ENCODE measurements around the gene ZNF639. TPM values are rescaled to one million over a fixed set of nuclear protein-coding genes. Genes with fewer than 3 reads are reported as not detected.

ZNF639 gene
- total and polyA plus RNA-seq, 2 of the 13 experiments (the other 11 are each of a cell fraction or from before 2014, with no cell fraction given): 11.6 to 42.4 TPM

DNA sequence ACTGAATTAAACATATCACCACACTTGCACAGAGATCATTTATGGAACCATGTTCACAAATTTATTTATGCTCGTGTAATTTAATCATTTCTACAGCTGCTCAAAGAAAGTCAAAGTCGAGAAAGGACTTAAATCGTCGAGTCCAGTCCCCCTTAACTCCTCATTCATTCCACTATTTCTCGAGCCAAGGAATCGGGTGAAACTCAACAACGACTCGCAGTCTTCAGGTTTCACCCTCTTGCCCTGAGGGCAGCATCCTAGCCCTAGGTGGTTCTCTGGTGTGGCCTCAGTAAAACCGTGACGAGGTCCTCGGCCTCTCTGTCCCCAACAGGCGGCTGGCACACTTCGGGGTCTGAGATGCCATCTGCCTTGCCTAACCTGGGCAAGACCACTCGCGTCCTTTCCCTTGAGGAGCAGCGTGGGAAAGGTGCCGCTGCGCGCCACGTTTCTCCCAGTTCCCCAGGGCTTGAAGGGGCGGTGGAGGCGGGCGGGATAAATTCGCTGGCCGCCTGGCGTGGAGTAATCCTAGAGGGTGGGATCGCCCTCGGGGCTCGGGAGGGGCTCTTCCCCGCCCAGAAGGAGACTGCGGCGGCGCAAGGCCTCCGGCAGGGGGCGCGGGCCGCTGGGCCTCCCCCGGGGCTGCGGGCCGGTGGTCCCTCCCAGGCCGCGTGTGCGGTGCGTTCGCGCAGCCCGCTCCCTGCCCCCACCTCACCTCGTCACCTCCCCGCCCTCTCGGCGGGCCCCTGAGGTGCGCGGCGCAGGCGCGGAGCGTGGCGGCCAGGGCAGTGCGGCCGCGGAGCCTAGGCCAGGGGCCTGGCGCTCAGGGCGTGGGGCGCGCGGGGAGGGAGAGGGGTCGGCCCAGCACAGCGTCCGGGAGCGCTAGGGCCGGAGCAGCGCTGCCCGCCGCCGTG is at the start of gene ZNF639 (continued):
- TF ChIP-seq, protein P1, sequence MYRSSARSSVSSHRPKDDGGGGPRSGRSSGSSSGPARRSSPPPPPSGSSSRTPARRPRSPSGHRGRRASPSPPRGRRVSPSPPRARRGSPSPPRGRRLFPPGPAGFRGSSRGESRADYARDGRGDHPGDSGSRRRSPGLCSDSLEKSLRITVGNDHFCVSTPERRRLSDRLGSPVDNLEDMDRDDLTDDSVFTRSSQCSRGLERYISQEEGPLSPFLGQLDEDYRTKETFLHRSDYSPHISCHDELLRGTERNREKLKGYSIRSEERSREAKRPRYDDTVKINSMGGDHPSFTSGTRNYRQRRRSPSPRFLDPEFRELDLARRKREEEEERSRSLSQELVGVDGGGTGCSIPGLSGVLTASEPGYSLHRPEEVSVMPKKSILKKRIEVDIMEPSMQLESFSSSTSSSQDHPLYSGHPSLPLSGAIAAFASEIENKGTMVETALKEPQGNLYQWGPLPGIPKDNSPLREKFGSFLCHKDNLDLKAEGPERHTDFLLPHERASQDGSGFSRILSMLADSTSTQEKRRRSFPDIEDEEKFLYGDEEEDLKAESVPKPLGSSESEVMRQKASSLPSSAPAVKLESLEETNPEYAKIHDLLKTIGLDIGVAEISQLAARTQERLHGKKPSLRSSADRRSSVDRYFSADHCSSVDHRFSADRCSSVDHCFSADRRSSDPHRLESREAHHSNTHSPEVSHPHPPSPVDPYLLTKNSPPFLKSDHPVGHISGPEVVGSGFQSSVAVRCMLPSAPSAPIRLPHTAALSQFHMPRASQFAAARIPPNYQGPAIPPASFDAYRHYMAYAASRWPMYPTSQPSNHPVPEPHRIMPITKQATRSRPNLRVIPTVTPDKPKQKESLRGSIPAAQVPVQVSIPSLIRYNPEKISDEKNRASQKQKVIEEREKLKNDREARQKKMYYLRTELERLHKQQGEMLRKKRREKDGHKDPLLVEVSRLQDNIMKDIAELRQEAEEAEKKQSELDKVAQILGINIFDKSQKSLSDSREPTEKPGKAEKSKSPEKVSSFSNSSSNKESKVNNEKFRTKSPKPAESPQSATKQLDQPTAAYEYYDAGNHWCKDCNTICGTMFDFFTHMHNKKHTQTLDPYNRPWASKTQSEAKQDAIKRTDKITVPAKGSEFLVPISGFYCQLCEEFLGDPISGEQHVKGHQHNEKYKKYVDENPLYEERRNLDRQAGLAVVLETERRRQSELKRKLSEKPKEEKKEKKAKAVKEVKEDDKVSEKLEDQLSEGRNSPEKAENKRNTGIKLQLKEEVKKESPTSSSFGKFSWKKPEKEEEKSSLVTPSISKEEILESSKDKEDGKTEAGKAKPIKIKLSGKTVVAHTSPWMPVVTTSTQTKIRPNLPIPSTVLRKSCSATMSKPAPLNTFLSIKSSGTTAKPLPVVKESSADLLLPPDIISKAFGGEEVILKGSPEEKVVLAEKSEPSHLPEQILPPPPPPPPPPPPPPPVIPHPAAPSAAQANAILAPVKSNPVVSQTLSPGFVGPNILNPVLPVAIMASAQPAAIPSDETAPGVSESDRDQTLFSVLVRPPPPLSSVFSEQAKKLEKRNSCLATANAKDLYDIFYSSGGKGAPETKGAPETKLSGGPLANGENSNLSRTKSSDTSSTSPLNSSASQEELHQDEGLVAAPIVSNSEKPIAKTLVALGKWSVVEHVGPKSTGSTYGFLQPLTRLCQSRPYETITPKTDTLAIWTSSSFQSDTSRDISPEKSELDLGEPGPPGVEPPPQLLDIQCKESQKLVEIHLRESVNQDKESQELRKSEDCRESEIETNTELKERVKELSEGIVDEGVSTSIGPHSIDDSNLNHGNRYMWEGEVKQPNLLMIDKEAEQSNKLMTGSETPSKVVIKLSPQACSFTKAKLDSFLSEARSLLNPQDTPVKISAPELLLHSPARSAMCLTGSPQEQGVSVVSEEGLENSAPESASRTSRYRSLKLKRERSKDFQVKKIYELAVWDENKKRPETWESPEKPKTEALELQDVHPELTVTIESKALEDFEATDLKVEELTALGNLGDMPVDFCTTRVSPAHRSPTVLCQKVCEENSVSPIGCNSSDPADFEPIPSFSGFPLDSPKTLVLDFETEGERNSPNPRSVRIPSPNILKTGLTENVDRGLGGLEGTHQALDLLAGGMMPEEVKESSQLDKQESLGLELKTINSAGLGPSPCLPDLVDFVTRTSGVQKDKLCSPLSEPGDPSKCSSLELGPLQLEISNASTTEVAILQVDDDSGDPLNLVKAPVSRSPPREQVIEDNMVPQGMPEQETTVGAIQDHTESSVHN (CRISPR knock-in tag; IDR thresholded peaks at IDR 0.05): no peak
- TF ChIP-seq, protein P2, sequence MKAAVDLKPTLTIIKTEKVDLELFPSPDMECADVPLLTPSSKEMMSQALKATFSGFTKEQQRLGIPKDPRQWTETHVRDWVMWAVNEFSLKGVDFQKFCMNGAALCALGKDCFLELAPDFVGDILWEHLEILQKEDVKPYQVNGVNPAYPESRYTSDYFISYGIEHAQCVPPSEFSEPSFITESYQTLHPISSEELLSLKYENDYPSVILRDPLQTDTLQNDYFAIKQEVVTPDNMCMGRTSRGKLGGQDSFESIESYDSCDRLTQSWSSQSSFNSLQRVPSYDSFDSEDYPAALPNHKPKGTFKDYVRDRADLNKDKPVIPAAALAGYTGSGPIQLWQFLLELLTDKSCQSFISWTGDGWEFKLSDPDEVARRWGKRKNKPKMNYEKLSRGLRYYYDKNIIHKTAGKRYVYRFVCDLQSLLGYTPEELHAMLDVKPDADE (CRISPR knock-in tag; IDR thresholded peaks at IDR 0.05): 0 out of 2 replicates have a peak, but pooled peaks have one; percentile 35
- TF ChIP-seq, protein P3, sequence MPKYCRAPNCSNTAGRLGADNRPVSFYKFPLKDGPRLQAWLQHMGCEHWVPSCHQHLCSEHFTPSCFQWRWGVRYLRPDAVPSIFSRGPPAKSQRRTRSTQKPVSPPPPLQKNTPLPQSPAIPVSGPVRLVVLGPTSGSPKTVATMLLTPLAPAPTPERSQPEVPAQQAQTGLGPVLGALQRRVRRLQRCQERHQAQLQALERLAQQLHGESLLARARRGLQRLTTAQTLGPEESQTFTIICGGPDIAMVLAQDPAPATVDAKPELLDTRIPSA (CRISPR knock-in tag; IDR thresholded peaks at IDR 0.05; ENCODE audit: borderline replicate concordance): no peak; the same call in 1 of the 2 replicates
- TF ChIP-seq, protein P4, sequence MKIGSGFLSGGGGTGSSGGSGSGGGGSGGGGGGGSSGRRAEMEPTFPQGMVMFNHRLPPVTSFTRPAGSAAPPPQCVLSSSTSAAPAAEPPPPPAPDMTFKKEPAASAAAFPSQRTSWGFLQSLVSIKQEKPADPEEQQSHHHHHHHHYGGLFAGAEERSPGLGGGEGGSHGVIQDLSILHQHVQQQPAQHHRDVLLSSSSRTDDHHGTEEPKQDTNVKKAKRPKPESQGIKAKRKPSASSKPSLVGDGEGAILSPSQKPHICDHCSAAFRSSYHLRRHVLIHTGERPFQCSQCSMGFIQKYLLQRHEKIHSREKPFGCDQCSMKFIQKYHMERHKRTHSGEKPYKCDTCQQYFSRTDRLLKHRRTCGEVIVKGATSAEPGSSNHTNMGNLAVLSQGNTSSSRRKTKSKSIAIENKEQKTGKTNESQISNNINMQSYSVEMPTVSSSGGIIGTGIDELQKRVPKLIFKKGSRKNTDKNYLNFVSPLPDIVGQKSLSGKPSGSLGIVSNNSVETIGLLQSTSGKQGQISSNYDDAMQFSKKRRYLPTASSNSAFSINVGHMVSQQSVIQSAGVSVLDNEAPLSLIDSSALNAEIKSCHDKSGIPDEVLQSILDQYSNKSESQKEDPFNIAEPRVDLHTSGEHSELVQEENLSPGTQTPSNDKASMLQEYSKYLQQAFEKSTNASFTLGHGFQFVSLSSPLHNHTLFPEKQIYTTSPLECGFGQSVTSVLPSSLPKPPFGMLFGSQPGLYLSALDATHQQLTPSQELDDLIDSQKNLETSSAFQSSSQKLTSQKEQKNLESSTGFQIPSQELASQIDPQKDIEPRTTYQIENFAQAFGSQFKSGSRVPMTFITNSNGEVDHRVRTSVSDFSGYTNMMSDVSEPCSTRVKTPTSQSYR (CRISPR knock-in tag; IDR thresholded peaks at IDR 0.05; ENCODE audit: borderline replicate concordance): peak; percentile 94
- TF ChIP-seq, protein P5, sequence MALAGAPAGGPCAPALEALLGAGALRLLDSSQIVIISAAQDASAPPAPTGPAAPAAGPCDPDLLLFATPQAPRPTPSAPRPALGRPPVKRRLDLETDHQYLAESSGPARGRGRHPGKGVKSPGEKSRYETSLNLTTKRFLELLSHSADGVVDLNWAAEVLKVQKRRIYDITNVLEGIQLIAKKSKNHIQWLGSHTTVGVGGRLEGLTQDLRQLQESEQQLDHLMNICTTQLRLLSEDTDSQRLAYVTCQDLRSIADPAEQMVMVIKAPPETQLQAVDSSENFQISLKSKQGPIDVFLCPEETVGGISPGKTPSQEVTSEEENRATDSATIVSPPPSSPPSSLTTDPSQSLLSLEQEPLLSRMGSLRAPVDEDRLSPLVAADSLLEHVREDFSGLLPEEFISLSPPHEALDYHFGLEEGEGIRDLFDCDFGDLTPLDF (CRISPR knock-in tag; IDR thresholded peaks at IDR 0.05): no peak
- TF ChIP-seq, protein P6, sequence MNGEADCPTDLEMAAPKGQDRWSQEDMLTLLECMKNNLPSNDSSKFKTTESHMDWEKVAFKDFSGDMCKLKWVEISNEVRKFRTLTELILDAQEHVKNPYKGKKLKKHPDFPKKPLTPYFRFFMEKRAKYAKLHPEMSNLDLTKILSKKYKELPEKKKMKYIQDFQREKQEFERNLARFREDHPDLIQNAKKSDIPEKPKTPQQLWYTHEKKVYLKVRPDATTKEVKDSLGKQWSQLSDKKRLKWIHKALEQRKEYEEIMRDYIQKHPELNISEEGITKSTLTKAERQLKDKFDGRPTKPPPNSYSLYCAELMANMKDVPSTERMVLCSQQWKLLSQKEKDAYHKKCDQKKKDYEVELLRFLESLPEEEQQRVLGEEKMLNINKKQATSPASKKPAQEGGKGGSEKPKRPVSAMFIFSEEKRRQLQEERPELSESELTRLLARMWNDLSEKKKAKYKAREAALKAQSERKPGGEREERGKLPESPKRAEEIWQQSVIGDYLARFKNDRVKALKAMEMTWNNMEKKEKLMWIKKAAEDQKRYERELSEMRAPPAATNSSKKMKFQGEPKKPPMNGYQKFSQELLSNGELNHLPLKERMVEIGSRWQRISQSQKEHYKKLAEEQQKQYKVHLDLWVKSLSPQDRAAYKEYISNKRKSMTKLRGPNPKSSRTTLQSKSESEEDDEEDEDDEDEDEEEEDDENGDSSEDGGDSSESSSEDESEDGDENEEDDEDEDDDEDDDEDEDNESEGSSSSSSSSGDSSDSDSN (CRISPR knock-in tag; IDR thresholded peaks at IDR 0.05): no peak
- no peak for TF ChIP-seq ZFP1 (CRISPR knock-in tag; IDR thresholded peaks at IDR 0.05)
- TF ChIP-seq THAP11 (CRISPR knock-in tag; IDR thresholded peaks at IDR 0.05): peak; percentile 67; the same call in 1 of the 2 replicates
